Liver (tissue), 9 donors: ENCODE data around the gene RASGRP2. TPM values are rescaled to one million over a fixed set of nuclear protein-coding genes. Genes with fewer than 3 reads are reported as not detected.

ENCODE experiments used
- DNase-seq: peaks from one replicate; pipeline ENCODE4 v3.0.0-alpha.2; 2017; ENCODE audit warnings: low spot score
- H3K27ac ChIP-seq, 2 donors: one replicate each; pipeline ENCODE4 v1.7.0; 2013; ENCODE audit warnings: inconsistent platforms in 2 of 2, low read length in 2 of 2, control low read depth in 1 of 2, low read depth in 1 of 2, mild to moderate bottlenecking in 1 of 2
- H3K27me3 ChIP-seq, 4 donors: one replicate each; pipeline versions ENCODE4 v1.6.1 to v1.7.0; 2013; ENCODE audit warnings: low read length in 3 of 4, inconsistent platforms in 1 of 4, mild to moderate bottlenecking in 1 of 4, moderate library complexity in 1 of 4; ENCODE audit not compliant: control insufficient read depth in 4 of 4, insufficient read depth in 4 of 4
- H3K36me3 ChIP-seq, 4 donors: one replicate each; pipeline versions ENCODE4 v1.6.1 to v1.7.0; 2013; ENCODE audit warnings: low read length in 3 of 4, mild to moderate bottlenecking in 3 of 4, low read depth in 1 of 4, moderate library complexity in 1 of 4; ENCODE audit not compliant: control insufficient read depth in 4 of 4, insufficient read depth in 3 of 4
- H3K4me1 ChIP-seq, 4 donors: one replicate each; pipeline versions ENCODE4 v1.6.1 to v1.7.0; 2013; ENCODE audit warnings: low read length in 3 of 4, mild to moderate bottlenecking in 3 of 4, moderate library complexity in 1 of 4; ENCODE audit not compliant: control insufficient read depth in 4 of 4, insufficient read depth in 4 of 4
- H3K4me3 ChIP-seq, 3 donors: one replicate each; pipeline versions ENCODE4 v1.6.1 to v1.7.0; 2013; ENCODE audit warnings: low read length in 3 of 3, control low read depth in 1 of 3, low read depth in 1 of 3, mild to moderate bottlenecking in 1 of 3
- H3K9ac ChIP-seq, 2 donors: one replicate each; pipeline ENCODE4 v1.7.0; 2013; ENCODE audit warnings: low read length in 2 of 2, mild to moderate bottlenecking in 2 of 2, moderate library complexity in 2 of 2, control low read depth in 1 of 2, low read depth in 1 of 2
- H3K9me3 ChIP-seq, 4 donors: one replicate each; pipeline versions ENCODE4 v1.6.1 to v1.7.0; 2013; ENCODE audit warnings: low read length in 3 of 4; ENCODE audit not compliant: control insufficient read depth in 4 of 4
- FOXA2 ChIP-seq: IDR thresholded peaks from 2 replicates; pipeline ENCODE4 v1.6.1; 2016; ENCODE audit warnings: antibody characterized with exemption
- GABPA ChIP-seq, 2 donors: IDR thresholded peaks in 1 of 2; conservative IDR thresholded peaks in 1 of 2; 2 replicates each; pipeline ENCODE4 v1.6.1; 2016; ENCODE audit warnings: antibody characterized with exemption in 2 of 2, mild to moderate bottlenecking in 1 of 2, moderate library complexity in 1 of 2
- HNF4A ChIP-seq, 2 donors: conservative IDR thresholded peaks; 2 replicates each; pipeline ENCODE4 v1.6.1; 2016; ENCODE audit warnings: antibody characterized with exemption in 2 of 2, mild to moderate bottlenecking in 2 of 2
- JUND ChIP-seq, 2 donors: IDR thresholded peaks; 2 replicates each; pipeline ENCODE4 v1.6.1; 2016; ENCODE audit warnings: antibody characterized with exemption in 2 of 2
- NR2F2 ChIP-seq: IDR thresholded peaks from 2 replicates; pipeline ENCODE4 v1.6.1; 2016; ENCODE audit warnings: antibody characterized with exemption
- RAD21 ChIP-seq, 2 donors: IDR thresholded peaks; 2 replicates each; pipeline ENCODE4 v1.6.1; 2016; ENCODE audit warnings: antibody characterized with exemption in 2 of 2, mild to moderate bottlenecking in 2 of 2
- SP1 ChIP-seq: IDR thresholded peaks from 2 replicates; pipeline ENCODE4 v1.6.1; 2018; ENCODE audit warnings: antibody characterized with exemption, mild to moderate bottlenecking
- TAF1 ChIP-seq: conservative IDR thresholded peaks from 2 replicates; pipeline ENCODE4 v1.6.1; 2016; ENCODE audit warnings: antibody characterized with exemption, mild to moderate bottlenecking
- WGBS: extraction: QIAGEN DNeasy Blood & Tissue Kit; methylation state at CpG from one replicate; pipeline ENCODE4 v1.1.7; 2013; 5-methylcytosine and 5-hydroxymethylcytosine counted together
- polyA plus RNA-seq, 2 donors: library from polyadenylated mRNA; stranded (reverse) in 1 of 2; unstranded in 1 of 2; fragments of 200-250 nt in 1 of 2; fragments of >200 nt in 1 of 2; fragmentation: Nextera tagmentation in 1 of 2; extraction: Ambion mirVana in 1 of 2; gene quantifications; one replicate each; pipeline versions ENCODE4 v1.2.1 to v1.2.3, GENCODE V29; 2013 to 2015
- total RNA-seq, 2 donors: library from RNA; depleted of rRNA; stranded (reverse); fragments of >200 nt; gene quantifications; one replicate each; pipeline ENCODE4 v1.2.3, GENCODE V29; 2014
- TF ChIP-seq, protein P1 (sequence below): fragments of 150-350 bp; IDR thresholded peaks from 2 replicates; pipeline ENCODE4 v1.5.1; 2017; ENCODE audit warnings: improper control_type of control experiment, low read depth, low read length; ENCODE audit not compliant: missing input control
- TF ChIP-seq, protein P2 (sequence below): IDR thresholded peaks from 2 replicates; pipeline ENCODE4 v1.6.1; 2016; ENCODE audit warnings: antibody characterized with exemption
- TF ChIP-seq, protein P3 (sequence below): IDR thresholded peaks from 2 replicates; pipeline ENCODE4 v1.6.1; 2016; ENCODE audit warnings: antibody characterized with exemption, mild to moderate bottlenecking
- TF ChIP-seq, protein P4 (sequence below): IDR thresholded peaks from 2 replicates; pipeline ENCODE4 v1.6.1; 2016; ENCODE audit warnings: antibody characterized with exemption
- donor health status: healthy.
- donor health status: healthy.
- donor health status: healthy.
- donor health status: healthy.
- donor health status: healthy.

The RASGRP2 gene
- total and polyA plus RNA-seq, 4 donors, result 2.7 to 14.9 (median 8.7) TPM

DNA sequence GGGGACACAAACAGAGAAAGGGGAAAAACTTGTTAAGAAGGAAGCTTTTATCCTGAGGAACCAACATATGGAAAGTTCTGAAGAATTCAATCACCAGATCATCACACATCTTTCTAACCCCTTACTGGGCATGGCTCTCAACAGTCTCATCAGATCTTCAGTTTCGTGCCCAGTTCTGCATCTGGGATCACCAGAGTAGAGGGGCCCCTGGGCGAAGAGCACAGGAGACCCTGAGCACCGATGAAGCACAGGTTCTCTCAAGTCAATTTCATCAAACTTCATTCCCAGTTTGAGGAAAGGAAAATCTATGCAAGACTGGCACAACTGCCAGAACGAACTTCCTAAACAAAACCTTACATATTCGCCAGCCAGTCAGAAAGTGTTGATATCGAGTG, 24.4 kb upstream of the RASGRP2 start:
- no peaks in the 10 kb centered on the region for H3K9me3 ChIP-seq
- 94% methylated on average over 6 of the region's 6 CpGs for WGBS
- no peak for DNase-seq
- H3K36me3 ChIP-seq, result peaks cover 41 to 95% (median 76%) of the 10 kb centered on the region in 4 donors
- H3K4me1 ChIP-seq, result peaks cover 0 to 13% (median 2%) of the 10 kb centered on the region in 4 donors
- H3K27ac ChIP-seq, result no peak overlapping the region
- no peaks in the 10 kb centered on the region for H3K27me3 ChIP-seq
- TF ChIP-seq NR2F2, result no peak
- no peak for TF ChIP-seq GABPA (IDR thresholded peaks at IDR 0.05 in 1 of 2, conservative IDR thresholded peaks at IDR 0.05 in 1 of 2)
- TF ChIP-seq JUND (IDR thresholded peaks at IDR 0.05), result no peak
- no peak for TF ChIP-seq RAD21 (IDR thresholded peaks at IDR 0.05)
- TF ChIP-seq, protein P1, sequence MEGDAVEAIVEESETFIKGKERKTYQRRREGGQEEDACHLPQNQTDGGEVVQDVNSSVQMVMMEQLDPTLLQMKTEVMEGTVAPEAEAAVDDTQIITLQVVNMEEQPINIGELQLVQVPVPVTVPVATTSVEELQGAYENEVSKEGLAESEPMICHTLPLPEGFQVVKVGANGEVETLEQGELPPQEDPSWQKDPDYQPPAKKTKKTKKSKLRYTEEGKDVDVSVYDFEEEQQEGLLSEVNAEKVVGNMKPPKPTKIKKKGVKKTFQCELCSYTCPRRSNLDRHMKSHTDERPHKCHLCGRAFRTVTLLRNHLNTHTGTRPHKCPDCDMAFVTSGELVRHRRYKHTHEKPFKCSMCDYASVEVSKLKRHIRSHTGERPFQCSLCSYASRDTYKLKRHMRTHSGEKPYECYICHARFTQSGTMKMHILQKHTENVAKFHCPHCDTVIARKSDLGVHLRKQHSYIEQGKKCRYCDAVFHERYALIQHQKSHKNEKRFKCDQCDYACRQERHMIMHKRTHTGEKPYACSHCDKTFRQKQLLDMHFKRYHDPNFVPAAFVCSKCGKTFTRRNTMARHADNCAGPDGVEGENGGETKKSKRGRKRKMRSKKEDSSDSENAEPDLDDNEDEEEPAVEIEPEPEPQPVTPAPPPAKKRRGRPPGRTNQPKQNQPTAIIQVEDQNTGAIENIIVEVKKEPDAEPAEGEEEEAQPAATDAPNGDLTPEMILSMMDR, result no peak
- TF ChIP-seq, protein P2, sequence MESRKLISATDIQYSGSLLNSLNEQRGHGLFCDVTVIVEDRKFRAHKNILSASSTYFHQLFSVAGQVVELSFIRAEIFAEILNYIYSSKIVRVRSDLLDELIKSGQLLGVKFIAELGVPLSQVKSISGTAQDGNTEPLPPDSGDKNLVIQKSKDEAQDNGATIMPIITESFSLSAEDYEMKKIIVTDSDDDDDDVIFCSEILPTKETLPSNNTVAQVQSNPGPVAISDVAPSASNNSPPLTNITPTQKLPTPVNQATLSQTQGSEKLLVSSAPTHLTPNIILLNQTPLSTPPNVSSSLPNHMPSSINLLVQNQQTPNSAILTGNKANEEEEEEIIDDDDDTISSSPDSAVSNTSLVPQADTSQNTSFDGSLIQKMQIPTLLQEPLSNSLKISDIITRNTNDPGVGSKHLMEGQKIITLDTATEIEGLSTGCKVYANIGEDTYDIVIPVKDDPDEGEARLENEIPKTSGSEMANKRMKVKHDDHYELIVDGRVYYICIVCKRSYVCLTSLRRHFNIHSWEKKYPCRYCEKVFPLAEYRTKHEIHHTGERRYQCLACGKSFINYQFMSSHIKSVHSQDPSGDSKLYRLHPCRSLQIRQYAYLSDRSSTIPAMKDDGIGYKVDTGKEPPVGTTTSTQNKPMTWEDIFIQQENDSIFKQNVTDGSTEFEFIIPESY, result no peak
- TF ChIP-seq, protein P3, sequence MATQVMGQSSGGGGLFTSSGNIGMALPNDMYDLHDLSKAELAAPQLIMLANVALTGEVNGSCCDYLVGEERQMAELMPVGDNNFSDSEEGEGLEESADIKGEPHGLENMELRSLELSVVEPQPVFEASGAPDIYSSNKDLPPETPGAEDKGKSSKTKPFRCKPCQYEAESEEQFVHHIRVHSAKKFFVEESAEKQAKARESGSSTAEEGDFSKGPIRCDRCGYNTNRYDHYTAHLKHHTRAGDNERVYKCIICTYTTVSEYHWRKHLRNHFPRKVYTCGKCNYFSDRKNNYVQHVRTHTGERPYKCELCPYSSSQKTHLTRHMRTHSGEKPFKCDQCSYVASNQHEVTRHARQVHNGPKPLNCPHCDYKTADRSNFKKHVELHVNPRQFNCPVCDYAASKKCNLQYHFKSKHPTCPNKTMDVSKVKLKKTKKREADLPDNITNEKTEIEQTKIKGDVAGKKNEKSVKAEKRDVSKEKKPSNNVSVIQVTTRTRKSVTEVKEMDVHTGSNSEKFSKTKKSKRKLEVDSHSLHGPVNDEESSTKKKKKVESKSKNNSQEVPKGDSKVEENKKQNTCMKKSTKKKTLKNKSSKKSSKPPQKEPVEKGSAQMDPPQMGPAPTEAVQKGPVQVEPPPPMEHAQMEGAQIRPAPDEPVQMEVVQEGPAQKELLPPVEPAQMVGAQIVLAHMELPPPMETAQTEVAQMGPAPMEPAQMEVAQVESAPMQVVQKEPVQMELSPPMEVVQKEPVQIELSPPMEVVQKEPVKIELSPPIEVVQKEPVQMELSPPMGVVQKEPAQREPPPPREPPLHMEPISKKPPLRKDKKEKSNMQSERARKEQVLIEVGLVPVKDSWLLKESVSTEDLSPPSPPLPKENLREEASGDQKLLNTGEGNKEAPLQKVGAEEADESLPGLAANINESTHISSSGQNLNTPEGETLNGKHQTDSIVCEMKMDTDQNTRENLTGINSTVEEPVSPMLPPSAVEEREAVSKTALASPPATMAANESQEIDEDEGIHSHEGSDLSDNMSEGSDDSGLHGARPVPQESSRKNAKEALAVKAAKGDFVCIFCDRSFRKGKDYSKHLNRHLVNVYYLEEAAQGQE, result no peak
- no peak for TF ChIP-seq SP1
- no peak for TF ChIP-seq HNF4A (conservative IDR thresholded peaks at IDR 0.05)
- TF ChIP-seq TAF1, result no peak
- TF ChIP-seq FOXA2, result no peak
- TF ChIP-seq, protein P4, sequence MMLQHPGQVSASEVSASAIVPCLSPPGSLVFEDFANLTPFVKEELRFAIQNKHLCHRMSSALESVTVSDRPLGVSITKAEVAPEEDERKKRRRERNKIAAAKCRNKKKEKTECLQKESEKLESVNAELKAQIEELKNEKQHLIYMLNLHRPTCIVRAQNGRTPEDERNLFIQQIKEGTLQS, result no peak
- H3K4me3 ChIP-seq, result no peak overlapping the region
- H3K9ac ChIP-seq, result no peak overlapping the region

DNA sequence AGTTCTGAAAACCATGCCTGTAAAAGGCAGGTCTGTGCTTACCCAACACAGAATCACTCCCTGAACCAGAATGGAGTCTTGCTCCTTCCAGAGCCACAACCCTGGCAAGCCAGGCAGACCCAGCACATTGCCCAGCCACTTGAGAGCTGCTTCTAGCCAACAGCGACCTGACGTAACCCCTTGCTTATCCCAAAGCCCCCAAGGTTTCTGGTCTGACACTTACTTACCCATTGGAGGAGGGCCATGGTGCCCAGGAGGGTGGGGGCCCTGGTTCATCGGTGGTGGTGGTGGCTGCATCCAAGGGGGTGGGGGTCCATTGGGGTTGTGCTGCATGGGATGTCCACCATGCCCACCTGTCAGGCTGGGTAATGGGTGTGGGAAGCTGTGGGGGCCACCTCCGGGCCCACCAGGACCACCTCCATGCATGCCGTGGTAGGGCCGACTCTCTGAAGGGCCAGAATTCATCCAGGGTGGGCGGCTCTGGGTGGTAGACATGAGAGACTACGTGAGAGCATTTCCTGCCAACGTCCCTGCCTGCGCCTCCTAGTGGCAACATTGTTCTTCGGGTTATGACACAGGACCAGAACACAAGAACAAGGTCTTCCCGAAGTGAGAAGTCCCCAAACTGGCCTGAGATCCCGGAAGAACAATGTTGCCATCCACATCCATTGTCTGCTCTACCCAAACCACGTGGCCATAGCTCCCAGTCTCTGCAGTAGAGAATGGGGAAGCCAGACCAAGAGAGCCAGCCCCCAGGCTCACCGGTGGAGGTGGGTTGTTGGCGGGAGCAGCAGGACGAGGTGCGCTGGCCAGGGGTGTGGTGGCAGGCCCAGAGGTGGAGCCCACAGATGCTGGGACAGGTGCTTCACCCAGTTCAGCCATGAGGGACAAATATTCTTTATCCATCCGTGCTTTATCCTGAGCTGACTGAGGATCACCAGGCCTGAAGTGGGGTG, 23.7 kb upstream of the RASGRP2 start:
- peaks cover 37 to 92% (median 72%) of the 10 kb centered on the region in 4 donors for H3K36me3 ChIP-seq
- H3K27ac ChIP-seq, result no peak overlapping the region
- no peak overlapping the region for H3K4me3 ChIP-seq
- 62% methylated on average over 19 of the region's 19 CpGs for WGBS
- TF ChIP-seq, protein P1, result peak; percentile 59
- peak; percentile 38 to 59 for TF ChIP-seq RAD21 (IDR thresholded peaks at IDR 0.05)
- TF ChIP-seq, protein P3, result no peak
- no peak overlapping the region for H3K9ac ChIP-seq
- H3K9me3 ChIP-seq, result no peaks in the 10 kb centered on the region
- peaks cover 0 to 12% (median under 1%) of the 10 kb centered on the region in 4 donors for H3K4me1 ChIP-seq
- DNase-seq, result peak; percentile 82
- no peaks in the 10 kb centered on the region for H3K27me3 ChIP-seq
